HFFc6 (cell line): Measurements from ENCODE around the gene OTOGL. TPM values are rescaled to one million over a fixed set of nuclear protein-coding genes. Genes with fewer than 3 reads are reported as not detected.
"Not testable (repeated sequence)": the region's sequence is repeated elsewhere in the genome, so short reads cannot be mapped to it uniquely, and the experiment has no call there.

Experiments used
- DNase-seq: peaks from one replicate; pipeline ENCODE4 v3.0.0-alpha.2; 2018
- H3K27ac Mint-ChIP-seq: 2 replicates; pipeline ENCODE4 v1.8.0; 2020; ENCODE audit warnings: mild to moderate bottlenecking, mixed read lengths
- H3K27me3 Mint-ChIP-seq: 2 replicates; pipeline ENCODE4 v1.8.0; 2021; ENCODE audit warnings: mild to moderate bottlenecking, moderate library complexity, mixed read lengths; ENCODE audit not compliant: insufficient read depth
- H3K36me3 Mint-ChIP-seq: 2 replicates; pipeline ENCODE4 v1.8.0; 2021; ENCODE audit warnings: low read depth, mixed read lengths
- H3K4me1 Mint-ChIP-seq: 2 replicates; pipeline ENCODE4 v1.8.0; 2020; ENCODE audit warnings: low read depth, mixed read lengths
- H3K4me3 Mint-ChIP-seq: 2 replicates; pipeline ENCODE4 v1.8.0; 2020; ENCODE audit warnings: mild to moderate bottlenecking, moderate library complexity, mixed read lengths
- H3K9me3 Mint-ChIP-seq: 2 replicates; pipeline ENCODE4 v1.8.0; 2020; ENCODE audit warnings: mild to moderate bottlenecking, mixed read lengths
- total RNA-seq, 6 experiments: library from RNA; stranded (reverse); fragmentation: NEBNext Ultra II Directional; extraction: Animal tissue kit (Norgen Biotek cat#: 25700); gene quantifications; 2 replicates in 1 of 6; 3 replicates in 5 of 6; pipeline ENCODE4 v1.2.3, GENCODE V29; 2021
- TF ChIP-seq, protein P1 (sequence below): fragments of 200-600 bp; sonication (generic); IDR thresholded peaks from 2 replicates; pipeline ENCODE4 v1.5.0; 2021; ENCODE audit warnings: antibody characterized with exemption, mild to moderate bottlenecking

Gene OTOGL
- total RNA-seq, 6 experiments from 2014 or later: 0.12 to 0.32 (median 0.20) TPM

DNA sequence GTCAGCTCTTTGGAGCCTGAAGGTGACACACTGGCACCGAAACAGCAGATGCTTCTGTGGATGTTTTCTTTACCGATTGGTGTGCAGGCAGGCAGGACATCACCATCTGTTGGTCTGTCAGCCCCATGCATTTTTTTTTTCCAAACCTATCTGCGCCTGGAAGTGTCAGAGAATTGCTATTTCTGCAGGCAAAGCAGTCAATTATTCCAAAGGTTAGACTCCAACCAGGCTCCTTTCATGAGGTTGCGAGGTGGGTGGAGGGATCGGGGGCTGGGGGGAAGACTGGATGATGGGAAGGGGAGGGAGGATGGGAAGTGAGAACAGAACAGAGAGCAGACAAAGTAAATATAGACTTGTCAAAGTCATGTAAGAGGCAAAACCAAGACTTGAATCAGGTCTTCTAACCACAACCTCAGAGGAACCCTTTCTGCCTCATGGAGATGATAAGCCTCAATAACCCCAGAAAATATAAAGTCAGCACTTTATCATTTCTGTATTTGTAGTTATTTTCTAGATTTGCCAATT lies 117.7 kb downstream of the OTOGL start:
- Mint-ChIP-seq H3K9me3 (no peaks in the 10 kb centered on the region), H3K4me3 (no peak overlapping the region), H3K27ac (no peak overlapping the region), H3K4me1 (peaks cover 29% of the 10 kb centered on the region), H3K27me3 (no peaks in the 10 kb centered on the region), H3K36me3 (no peaks in the 10 kb centered on the region)
- no peak for DNase-seq
- TF ChIP-seq, protein P1, sequence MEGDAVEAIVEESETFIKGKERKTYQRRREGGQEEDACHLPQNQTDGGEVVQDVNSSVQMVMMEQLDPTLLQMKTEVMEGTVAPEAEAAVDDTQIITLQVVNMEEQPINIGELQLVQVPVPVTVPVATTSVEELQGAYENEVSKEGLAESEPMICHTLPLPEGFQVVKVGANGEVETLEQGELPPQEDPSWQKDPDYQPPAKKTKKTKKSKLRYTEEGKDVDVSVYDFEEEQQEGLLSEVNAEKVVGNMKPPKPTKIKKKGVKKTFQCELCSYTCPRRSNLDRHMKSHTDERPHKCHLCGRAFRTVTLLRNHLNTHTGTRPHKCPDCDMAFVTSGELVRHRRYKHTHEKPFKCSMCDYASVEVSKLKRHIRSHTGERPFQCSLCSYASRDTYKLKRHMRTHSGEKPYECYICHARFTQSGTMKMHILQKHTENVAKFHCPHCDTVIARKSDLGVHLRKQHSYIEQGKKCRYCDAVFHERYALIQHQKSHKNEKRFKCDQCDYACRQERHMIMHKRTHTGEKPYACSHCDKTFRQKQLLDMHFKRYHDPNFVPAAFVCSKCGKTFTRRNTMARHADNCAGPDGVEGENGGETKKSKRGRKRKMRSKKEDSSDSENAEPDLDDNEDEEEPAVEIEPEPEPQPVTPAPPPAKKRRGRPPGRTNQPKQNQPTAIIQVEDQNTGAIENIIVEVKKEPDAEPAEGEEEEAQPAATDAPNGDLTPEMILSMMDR: no peak

DNA sequence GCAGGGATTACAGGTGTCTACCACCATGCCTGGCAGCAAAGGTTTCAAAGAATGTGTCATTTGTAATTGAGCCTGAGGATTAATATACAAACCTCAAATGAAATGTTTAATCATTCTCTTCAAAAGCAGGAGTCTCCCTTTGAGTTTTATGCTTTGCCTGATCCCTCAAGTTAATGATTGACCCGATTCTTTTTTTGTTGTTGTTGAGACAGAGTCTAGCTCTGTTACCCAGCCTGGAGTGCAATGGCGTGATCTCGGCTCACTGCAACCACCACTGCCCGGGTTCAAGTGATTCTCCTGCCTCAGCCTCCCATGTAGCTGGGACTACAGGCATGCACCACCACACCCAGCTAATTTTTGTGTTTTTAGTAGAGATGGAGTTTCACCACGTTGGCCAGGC lies 119.6 kb downstream of the OTOGL start:
- not testable (repeated sequence) for H3K4me3 Mint-ChIP-seq, H3K36me3 Mint-ChIP-seq, H3K9me3 Mint-ChIP-seq, H3K27ac Mint-ChIP-seq, H3K27me3 Mint-ChIP-seq, DNase-seq
- H3K4me1 Mint-ChIP-seq: peaks cover 38% of the 10 kb centered on the region

DNA sequence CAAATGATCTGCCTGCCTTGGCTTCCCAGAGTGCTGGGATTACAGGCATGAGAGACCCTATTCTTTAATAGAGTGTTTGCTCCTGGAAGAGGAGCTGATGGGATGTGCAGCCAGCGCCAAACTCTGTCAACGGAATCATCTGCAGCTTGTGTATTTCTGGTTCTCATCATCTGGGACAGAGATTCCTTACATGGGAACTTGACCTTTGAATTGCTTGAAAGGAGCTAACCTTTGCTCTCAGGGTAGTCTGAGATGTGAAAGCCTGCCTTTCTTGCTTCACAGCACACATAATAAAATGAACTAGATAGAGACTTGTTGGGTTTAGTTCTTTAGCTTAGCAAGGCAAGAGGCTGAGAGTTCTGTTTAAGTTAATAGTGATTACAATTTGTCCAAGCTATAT lies 120.0 kb downstream of the OTOGL start:
- DNase-seq: no peak
- H3K36me3 Mint-ChIP-seq: no peaks in the 10 kb centered on the region
- H3K27me3 Mint-ChIP-seq: no peaks in the 10 kb centered on the region
- peaks cover 38% of the 10 kb centered on the region for H3K4me1 Mint-ChIP-seq
- TF ChIP-seq, protein P1: no peak
- no peaks in the 10 kb centered on the region for H3K9me3 Mint-ChIP-seq
- no peak overlapping the region for H3K4me3 Mint-ChIP-seq
- no peak overlapping the region for H3K27ac Mint-ChIP-seq

DNA sequence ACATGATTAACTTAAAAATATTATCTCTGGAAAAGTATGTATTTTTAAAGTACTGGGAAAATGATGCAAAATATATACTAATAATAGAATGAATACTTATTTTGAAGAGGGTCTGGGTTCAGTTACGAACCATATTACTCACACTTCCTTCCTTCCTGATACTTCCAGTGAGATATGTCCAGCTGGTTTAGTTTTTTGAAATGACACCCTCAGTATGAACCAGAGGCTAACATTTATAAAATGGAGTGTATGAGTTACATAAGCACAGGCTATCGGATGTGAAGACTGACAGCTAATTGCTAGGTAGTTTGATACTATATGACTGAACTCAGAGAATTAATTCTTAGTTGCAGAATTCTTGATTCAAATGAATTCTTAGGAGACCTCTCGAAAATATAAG lies 122.9 kb downstream of the OTOGL start:
- TF ChIP-seq, protein P1: no peak

DNA sequence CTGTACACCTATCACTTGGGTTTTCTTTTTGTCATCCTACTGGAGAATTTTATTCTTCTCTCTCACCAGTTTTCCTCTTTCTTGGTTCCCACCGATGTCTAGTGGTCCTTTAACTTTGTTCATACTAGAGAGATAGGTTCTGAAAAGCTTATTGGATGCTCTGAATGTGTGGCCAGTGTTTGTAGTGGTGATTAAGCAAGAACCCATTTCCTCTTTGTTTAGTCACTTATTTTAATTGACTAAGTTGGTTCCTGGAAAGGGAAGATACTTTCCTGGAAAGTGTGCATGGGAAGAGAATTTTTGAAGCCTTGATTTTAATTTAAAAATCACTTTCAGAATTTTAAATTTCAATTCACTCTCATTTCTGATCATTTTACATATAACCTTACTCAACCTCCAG lies 127.2 kb downstream of the OTOGL start:
- Mint-ChIP-seq H3K4me3 (peak overlapping the region; percentile 3), H3K36me3 (no peaks in the 10 kb centered on the region), H3K27ac (peak overlapping the region; percentile 15), H3K27me3 (no peaks in the 10 kb centered on the region), H3K4me1 (peaks cover 31% of the 10 kb centered on the region), H3K9me3 (no peaks in the 10 kb centered on the region)
- DNase-seq: peak; percentile 37
- TF ChIP-seq, protein P1: no peak

More for the DNA sequence above, 122.9 kb downstream of the OTOGL start:
- Mint-ChIP-seq H3K9me3 (no peaks in the 10 kb centered on the region), H3K4me3 (no peak overlapping the region), H3K27ac (no peak overlapping the region), H3K36me3 (no peaks in the 10 kb centered on the region), H3K27me3 (no peaks in the 10 kb centered on the region), H3K4me1 (peaks cover 51% of the 10 kb centered on the region)
- no peak for DNase-seq

DNA sequence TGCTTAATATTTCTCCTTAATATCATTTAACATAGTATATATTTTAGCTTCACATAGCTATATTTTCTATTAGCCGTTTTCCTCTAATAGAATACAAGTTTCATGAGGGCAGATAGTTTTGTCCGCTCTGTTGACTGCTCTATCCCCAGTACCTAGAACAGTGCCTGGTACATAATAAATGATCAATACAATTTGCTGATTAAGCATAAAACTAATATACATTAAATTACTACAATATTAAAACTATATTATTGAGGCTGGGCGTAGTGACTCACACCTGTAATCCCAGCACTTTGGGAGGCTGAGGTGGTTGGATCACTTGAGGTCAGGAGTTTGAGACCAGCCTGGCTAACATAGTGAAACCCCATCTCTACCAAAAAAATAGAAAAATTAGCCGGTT lies 128.6 kb downstream of the OTOGL start:
- H3K4me3 Mint-ChIP-seq: not testable (repeated sequence)

DNA sequence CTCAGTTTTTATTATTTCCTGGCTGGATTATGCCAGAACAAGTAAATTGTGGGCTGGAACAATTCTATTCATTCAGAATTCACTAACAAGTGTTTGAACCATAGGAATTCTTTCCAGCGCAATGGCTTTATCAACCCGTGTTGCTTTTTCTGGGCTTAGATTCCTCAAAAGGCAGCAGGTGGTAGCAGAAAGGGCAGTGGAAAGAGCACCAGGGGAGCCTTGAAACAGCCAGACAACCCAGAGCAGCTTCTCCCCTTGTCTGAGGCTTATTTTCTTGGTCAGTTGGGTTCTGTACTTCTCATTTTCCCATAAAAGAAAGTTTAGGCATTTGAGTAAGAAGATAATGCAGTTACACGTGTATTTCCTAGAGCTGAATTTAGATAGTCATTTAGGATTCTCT lies 130.7 kb downstream of the OTOGL start:
- TF ChIP-seq, protein P1: no peak
- Mint-ChIP-seq H3K9me3 (no peaks in the 10 kb centered on the region), H3K4me1 (peaks cover 25% of the 10 kb centered on the region), H3K27me3 (no peaks in the 10 kb centered on the region), H3K36me3 (no peaks in the 10 kb centered on the region), H3K4me3 (no peak overlapping the region), H3K27ac (no peak overlapping the region)
- no peak for DNase-seq

More for the DNA sequence above, 128.6 kb downstream of the OTOGL start:
- not testable (repeated sequence) for H3K27ac Mint-ChIP-seq, H3K27me3 Mint-ChIP-seq, H3K9me3 Mint-ChIP-seq, DNase-seq, H3K36me3 Mint-ChIP-seq
- H3K4me1 Mint-ChIP-seq: peaks cover 18% of the 10 kb centered on the region
